ENCODE results near the gene KRT2. TPM values are rescaled to one million over a fixed set of nuclear protein-coding genes. Genes with fewer than 3 reads are reported as not detected.

Gene KRT2
- total RNA-seq, 1 donor from 2014 or later: not detected

DNA sequence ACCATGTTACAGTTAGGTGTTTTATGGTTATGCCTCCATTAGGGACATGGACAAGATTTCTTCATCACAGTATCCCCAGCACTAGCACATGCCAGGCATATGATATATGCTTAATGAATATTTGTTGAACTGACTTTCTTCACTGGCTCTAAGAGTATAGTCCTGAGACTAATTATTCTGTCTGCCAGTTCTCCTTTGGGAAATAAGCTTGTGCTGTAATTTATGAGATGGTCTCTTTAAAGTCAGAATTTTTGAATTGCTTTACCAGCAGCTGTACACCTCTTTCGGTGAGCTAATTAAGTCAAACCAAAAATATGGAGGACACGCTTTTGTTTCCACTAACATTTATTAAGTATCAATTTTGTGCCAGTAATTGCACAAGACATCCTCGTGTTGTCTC lies 45.9 kb downstream of the KRT2 start:
- DNase-seq (ENCODE audit: low spot score): no peak

DNA sequence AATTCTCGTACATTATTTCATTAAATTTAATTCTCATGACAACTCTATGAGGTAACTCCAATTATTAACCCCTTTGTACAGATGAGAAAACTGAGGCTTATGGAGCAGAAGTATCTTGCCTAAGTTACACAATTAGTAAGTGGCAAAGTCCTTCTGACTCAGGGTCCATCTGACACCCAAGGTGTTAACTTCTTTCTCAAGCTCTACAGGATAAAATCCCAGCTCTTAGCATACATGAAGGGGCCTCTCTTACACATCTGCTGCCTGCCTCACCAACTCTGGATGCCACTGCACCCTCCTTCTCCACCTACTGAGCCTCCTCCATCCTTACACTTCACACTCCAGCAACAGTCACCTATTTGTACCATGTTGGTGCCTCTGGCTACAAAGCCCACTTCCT lies 46.5 kb downstream of the KRT2 start:
- DNase-seq (ENCODE audit: low spot score): no peak
- intact Hi-C loops (cut with DNase I): no loop called here

More for the DNA sequence above, 45.9 kb downstream of the KRT2 start:
- intact Hi-C loops (cut with DNase I): no loop called here

DNA sequence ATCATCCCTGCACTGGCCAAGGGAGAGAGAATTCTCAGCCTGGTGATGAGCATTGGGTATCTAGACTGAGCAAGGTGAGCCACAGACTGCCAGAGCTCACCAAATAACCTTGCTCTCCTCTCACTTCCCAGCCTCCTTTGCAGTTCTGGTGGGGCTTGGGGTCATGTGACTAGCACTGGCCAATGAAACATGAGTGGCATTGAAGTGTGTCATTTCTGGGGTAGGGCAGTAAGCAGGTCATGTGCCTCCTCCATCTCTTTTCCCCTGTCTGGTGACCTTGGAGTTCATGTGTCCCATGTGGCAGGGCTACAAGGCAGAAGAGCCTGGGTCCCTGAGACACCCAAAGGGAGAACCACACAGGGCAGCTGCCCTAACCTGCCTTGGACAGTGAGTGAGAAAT lies 47.2 kb downstream of the KRT2 start:
- intact Hi-C loops (cut with DNase I): no loop called here

GRCh38 chr12:52603314-52603713 lies 48.7 kb downstream of the KRT2 start:
- intact Hi-C loops (cut with DNase I): no loop called here

More for the DNA sequence above, 47.2 kb downstream of the KRT2 start:
- DNase-seq (ENCODE audit: low spot score): peak; percentile 35

DNA sequence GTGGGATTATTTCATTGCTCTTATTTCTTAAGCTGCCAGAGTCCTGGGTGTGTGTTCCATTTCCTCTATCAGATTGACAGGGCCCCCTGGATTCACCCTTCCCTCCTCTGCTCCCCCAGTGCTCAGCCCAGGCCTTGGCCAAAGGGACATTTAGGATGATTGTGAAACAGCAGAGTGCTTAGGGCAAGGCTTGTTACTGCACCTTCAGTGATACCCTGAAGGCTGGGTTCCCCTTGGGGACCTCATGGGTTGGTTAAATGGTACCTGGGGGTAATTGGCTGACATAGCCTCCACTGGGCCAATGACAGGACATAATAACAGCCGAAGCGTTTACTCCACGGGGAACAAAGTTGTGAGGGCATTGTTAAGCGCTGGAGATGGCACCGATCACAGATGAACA lies 49.5 kb downstream of the KRT2 start:
- intact Hi-C loops (cut with DNase I): no loop called here
- peak; percentile 44 for DNase-seq (ENCODE audit: low spot score)

More at GRCh38 chr12:52603314-52603713, 48.7 kb downstream of the KRT2 start:
- DNase-seq (ENCODE audit: low spot score): no peak

GRCh38 chr12:52601671-52602070 lies 50.3 kb downstream of the KRT2 start:
- peak; percentile 20 for DNase-seq (ENCODE audit: low spot score)
- intact Hi-C loops (cut with DNase I): no loop called here

DNA sequence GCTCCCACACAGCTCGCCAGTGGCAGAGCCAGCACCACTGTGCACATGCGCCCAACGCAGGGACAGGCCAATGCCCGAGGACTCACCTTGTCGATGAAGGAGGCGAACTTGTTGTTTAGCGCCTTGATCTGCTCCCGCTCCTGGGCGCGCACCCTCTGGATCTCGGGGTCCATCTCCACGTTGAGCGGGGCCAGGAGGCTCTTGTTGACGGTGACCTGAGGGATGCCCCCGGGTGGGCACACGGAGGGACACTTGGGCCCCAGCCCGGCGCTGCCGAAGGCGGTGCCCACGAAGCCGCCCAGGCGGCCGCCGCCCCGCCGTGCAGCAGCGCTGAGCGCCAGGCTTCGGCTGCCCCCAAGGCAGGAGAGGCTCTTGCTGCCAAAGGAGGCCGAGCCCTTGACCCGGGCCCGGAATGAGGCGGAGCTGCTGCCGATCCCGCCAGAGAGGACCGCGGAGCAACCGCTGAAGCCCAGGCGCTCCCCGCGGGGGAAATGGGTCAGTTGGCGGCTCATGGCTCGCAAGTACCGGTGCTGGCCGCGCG lies 51.0 kb downstream of the KRT2 start, which contains the start of gene KRT72:
TSS of gene KRT72 (minus strand) at position 523 of the 541 bp plus-strand sequence. CDS start at position 512, 11 bp downstream.
- intact Hi-C loops (cut with DNase I): no loop called here
- DNase-seq (ENCODE audit: low spot score): peak; percentile 69

DNA sequence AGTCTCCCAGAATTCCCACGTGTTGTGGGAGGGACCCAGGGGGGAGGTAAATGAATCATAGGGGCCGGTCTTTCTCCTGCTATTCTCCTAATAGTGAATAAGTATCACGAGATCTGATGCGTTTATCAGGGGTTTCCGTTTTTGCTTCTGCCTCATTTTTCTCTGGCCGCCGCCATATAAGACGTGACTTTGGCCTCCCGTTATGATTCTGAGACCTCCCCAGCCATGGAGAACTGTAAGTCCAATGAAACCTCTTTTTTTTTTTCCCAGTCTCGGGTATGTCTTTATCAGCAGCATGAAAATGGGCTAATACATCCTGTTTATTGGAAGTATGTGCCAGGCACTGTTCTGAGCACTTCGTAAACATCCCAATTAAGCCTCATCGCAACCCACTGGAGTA lies 51.5 kb downstream of the KRT2 start:
- intact Hi-C loops (cut with DNase I): no loop called here
- peak; percentile 24 for DNase-seq (ENCODE audit: low spot score)

- intact Hi-C loops (cut with DNase I): no loop called here
Measured at GRCh38 chr12:52600071-52600470, 51.9 kb downstream of the KRT2 start.

GRCh38 chr12:52598966-52599365 lies 53.0 kb downstream of the KRT2 start:
- intact Hi-C loops (cut with DNase I): no loop called here
- DNase-seq (ENCODE audit: low spot score): peak; percentile 39

More at GRCh38 chr12:52600071-52600470, 51.9 kb downstream of the KRT2 start:
- DNase-seq (ENCODE audit: low spot score): no peak

Other genes with a start within 250 kb of the KRT2 start
- gene KRT82, start 245.9 kb downstream of the KRT2 start, total RNA-seq: not detected
- gene KRT75, start 217.8 kb downstream of the KRT2 start, total RNA-seq: not detected
- not detected for gene KRT6B, start 200.1 kb downstream of the KRT2 start, total RNA-seq
- gene KRT6C, start 178.4 kb downstream of the KRT2 start, total RNA-seq: not detected
- gene KRT6A, start 159.0 kb downstream of the KRT2 start, total RNA-seq: not detected
- not detected for gene KRT5, start 131.8 kb downstream of the KRT2 start, total RNA-seq
- gene KRT71, start 99.1 kb downstream of the KRT2 start, total RNA-seq: not detected
- gene KRT74, start 78.4 kb downstream of the KRT2 start, total RNA-seq: not detected
- not detected for gene KRT72, start 50.7 kb downstream of the KRT2 start, total RNA-seq
- gene KRT73, start 33.7 kb downstream of the KRT2 start, total RNA-seq: not detected
- gene KRT1, start 28.2 kb upstream of the KRT2 start, total RNA-seq: not detected
- not detected for gene KRT77, start 51.3 kb upstream of the KRT2 start, total RNA-seq
- gene KRT76, start 125.1 kb upstream of the KRT2 start, total RNA-seq: not detected
- gene KRT3, start 143.9 kb upstream of the KRT2 start, total RNA-seq: not detected
- not detected for gene KRT4, start 161.9 kb upstream of the KRT2 start, total RNA-seq
- gene KRT79, start 182.1 kb upstream of the KRT2 start, total RNA-seq: not detected
- not detected for gene KRT78, start 196.8 kb upstream of the KRT2 start, total RNA-seq